ENCODE results near the gene UBE2J1.

DNA sequence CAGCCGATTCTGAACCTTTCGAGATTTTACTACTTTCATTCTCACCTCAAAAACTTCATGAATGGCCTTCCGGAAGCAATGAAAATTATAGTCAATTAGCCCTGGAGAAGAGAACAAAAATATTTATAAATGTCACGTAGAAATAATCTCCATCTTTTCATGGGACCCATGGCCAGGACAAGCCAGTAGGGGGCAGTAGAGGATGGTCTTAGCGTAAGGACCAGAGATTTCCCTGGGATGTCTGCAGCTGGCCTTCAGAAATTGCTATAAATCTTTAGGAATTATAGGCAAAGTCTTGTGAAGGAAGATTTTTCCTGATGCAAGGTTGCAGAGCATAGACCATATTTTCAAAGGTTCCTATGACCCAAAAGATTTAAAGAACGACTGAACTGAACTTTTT is 15.6 kb upstream of the UBE2J1 start:
- TF ChIP-seq CTCF (IDR thresholded peaks at IDR 0.05) (peak; percentile 72 to 87 (median 80)), POLR2A (IDR thresholded peaks at IDR 0.05) (no peak)

Measured in heart left ventricle (tissue), 13 donors.